GF-D8 (cell line): Measurements from ENCODE around the gene ZNF213.
"Not testable (repeated sequence)": the region's sequence is repeated elsewhere in the genome, so short reads cannot be mapped to it uniquely, and the experiment has no call there.

Source experiments
- DNase-seq: peaks from one replicate; lab custom pipeline; 2025; lab: John Stamatoyannopoulos, UW

ZNF213 gene

GRCh38 chr16:3148256-3149192, 13.7 kb downstream of the ZNF213 start:
- DNase-seq = no peak

- DNase-seq = no peak
These were observed 14.3 kb downstream of the ZNF213 start for GRCh38 chr16:3149193-3149530.

DNA sequence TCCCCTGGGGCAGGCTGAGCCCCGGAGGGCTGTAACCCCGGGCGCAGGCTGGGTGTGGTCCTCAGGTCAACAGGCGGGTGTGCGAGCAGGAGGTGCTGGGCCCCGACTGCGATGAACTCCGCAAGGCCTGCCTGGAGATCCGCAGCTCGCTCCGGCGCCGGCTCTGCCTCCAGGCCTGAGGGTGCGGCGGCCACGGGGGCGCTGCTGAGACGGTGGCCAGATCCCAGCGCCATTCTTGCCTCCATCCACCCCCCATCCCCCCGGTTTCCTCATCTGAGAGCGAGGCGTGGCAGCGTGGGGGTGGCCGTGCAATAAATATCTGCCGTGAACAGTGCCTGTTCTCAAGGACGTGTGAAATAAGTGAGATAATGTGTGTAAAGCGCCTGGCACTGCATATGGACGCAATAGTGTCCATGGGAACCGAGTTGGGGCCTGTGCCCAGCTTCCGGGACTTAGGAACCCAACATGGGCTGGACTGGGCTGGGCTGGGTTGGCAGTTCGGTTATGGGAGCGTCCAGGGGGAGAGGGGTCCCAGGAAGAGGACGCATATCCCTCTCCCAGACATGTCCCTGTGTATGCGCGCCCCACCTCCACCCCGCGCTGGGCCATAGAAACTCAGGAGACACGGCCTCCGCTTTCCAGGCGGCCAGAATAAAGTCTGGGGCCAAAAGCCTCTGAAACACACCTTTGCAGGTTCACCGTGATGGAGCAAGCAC, 15.0 kb downstream of the ZNF213 start:
- peak; percentile 40 for DNase-seq

DNA sequence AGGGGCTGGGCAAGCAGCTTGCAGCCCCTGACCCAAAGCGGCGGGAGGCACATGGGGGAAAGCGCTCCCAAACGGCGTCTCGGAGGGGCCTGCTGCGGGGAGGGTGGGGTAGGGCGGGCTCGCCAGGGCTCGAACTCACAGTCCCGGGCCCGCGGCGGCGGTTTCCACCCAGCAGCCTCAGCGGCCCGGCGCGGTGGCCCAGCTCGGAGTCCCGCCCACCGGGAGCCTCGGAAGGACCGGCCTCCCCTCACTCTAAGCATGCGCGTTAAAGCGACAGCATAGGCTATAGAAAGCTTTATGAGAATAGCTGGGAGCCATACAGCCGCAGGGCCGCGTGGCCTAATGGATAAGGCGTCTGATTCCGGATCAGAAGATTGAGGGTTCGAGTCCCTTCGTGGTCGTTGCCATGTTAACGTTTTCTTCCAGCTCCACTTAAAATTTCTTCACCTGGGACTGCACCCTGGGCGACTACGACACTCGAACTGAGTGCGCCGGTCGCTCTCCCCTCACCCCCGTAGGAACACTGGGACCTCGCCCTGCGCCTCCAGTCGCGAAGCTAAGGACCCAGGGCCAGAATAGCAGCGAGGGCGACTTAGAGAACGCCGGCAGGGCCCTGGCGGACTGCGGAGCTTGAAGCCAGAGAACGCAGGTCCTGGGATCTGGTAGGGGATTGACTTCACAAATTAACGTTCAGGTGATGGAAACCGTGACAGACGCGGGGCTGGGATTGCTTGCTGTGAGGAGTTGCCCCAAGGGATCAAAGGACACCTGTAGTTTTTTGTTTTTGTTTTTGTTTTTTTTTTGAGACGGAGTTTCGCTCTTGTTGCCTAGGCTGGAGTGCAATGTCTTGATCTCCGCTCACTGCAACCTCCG, 15.8 kb downstream of the ZNF213 start:
- DNase-seq = peak; percentile 91

DNA sequence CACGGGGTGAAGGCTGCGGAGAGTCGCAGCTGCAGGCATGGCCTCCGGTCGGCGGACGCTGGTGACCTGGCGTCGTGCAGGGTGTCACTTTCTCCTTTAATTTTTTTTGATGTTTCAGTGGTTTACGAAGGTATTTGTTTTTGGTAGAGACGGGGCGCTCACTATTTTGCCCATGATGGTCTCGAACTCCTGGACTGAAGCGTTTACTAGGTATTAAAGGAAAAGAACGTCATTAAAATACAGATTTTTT, 17.1 kb downstream of the ZNF213 start:
- DNase-seq = no peak

- DNase-seq = peak; percentile 76
These were observed 17.6 kb downstream of the ZNF213 start for GRCh38 chr16:3152277-3152990.

GRCh38 chr16:3152991-3153368, 18.2 kb downstream of the ZNF213 start:
- no peak for DNase-seq

GRCh38 chr16:3155181-3155580, 20.4 kb downstream of the ZNF213 start:
- no peak for DNase-seq

DNA sequence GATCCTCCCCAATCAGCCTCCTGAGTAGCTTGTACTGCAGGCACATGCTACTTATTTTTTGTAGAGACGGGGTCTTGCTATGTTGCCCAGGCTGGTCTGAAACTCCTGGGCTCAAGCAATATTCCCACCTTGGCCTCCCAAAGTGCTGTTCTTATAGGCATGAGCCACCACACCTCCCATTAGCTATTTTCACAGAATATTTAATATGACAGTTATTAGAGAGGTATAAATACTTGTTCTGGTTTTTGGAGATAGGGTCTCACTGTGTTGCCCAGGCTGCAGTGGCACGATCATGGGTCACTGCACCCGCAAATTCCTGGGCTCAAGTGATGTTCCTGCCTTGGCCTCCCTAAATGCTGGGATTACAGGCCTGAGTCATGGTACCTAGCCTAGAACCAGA, 21.1 kb downstream of the ZNF213 start:
- DNase-seq = no peak

- DNase-seq = peak; percentile 75
These were observed 22.6 kb downstream of the ZNF213 start for GRCh38 chr16:3157229-3158025.

DNA sequence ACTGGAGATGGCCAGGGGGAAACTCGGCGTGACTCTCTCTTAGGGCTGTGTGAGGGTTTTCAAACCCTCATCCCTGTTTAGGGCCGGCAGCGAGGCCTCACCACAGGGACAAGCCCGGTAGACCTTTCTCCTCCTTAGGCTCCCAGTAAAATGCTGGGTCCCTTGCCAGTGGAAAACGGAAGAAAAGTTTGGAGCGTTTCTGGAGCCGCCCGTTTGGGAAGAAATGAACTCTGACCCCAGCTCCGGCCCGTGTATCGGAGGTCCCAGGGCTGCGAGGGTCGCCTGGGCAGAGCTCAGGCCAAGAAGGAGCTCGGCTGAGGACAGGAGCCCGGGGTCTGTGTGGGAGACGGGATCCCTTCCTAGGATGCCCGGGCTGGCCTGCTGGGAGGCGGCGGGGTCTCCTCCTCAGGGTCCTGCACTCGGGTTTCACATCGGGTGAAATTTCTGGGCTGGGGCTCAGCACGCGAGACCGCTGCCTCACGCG, 23.2 kb downstream of the ZNF213 start:
- no peak for DNase-seq

- peak; percentile 76 for DNase-seq
These were observed 23.9 kb downstream of the ZNF213 start for GRCh38 chr16:3158510-3159314.

DNA sequence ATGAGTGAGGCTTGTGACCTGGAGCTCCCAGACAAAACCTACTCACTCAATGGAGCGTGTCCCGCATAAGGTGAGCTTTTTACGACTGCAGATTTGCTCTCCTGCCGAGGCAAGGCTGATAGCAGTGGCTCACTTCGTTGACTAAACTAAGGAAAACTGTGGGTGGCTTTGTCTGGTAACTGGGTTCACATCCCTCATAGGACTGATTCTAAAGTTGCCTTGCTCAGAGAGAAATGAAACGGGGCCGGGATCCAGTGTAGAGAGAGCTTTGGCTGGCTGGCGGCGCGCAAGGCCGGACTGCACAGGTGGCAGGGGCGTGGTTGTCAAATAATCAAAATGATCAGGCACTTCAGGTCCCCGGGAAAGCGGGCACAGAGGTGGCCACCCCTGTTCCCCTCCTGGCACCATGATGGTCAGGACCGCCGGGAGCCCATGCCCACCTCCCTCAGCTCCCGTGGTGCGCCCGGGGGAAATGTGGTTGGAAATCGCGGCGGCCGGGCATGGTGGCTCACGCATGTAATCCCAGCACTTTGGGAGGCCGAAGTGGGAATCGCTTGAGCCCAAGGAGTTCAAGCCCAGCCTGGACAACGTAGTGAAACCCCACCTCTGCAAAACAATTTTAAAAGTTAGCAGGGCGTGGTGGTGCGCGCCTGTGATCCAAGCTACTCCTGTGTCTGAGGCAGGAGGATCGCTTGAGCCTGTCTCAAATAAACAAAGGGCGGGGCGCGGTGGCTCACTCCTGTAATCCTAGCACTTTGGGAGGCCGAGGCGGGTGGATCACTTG, 26.6 kb downstream of the ZNF213 start:
- DNase-seq = no peak

DNA sequence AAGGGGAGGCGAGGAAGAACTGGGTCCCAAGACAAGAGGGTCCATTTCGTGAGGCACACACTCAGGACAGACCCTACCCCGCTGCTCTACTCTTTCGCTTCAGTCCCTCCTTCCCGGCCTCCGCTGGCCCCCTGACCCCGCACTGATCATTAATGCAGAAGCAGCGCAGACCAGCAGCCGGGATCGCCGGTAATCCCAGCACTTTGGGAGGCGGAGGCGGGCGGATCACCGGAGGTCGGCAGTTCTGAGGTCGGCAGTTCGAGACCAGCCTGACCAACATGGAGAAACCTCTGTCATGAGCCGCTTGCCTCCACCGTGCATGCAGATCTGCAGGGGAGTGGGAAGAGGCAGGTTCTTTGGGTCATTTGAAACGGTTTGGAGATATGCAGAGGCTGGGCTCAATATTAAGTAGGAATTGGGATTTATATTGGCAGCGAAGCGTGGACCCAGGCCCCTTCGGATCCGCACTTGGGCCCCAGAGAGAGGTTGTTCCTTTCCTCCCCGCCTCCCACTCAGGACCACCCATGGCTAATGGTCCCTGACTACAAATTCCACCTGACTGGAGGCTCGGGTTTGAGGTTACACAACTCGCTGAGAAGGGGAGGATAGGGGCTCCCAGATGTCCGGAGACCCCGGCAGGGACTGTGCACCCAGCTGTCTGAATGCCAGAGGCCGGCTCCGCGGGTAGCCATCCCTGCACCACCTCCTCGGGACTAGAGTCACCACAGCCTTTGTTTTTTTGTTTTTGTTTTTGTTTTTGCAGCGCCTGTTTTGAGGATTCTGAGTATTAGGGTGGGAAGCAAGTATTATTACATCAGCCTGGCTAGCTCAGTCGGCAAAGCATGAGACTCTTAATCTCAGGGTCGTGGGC, 29.5 kb downstream of the ZNF213 start:
- DNase-seq = no peak

DNA sequence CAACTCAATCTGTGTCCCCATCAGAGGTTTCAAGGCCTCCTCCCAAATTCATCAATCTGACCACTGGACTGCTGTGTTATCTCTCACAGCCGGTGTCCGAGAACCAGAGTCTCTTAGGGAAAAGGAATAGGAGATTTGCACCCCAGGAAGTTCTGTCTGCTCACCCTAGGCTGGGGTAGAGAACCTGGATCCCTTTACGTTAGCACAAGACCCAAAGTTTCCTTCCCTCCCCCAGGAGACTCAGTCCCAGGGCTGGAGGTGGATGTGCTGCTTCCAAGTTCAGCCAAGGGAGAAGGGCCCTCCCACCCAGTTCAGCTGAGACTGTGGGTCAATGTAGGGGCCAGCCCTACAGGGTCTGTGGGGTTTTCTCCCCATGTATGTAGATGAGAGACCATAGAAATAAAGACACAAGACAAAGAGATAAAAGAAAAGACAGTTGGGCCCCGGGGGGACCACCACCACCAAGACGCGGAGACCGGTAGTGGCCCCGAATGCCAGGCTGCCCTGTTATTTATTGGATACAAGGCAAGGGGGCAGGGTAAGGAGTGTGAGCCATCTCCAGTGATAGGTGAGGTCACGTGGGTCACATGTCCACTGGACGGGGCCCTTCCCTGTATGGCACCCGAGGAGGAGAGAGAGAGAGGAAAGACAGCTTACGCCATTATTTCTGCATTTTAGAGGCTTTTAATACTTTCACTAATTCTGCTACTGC, 30.4 kb downstream of the ZNF213 start:
- no peak for DNase-seq

- no peak for DNase-seq
These were observed 31.7 kb downstream of the ZNF213 start for GRCh38 chr16:3166505-3166886.

DNA sequence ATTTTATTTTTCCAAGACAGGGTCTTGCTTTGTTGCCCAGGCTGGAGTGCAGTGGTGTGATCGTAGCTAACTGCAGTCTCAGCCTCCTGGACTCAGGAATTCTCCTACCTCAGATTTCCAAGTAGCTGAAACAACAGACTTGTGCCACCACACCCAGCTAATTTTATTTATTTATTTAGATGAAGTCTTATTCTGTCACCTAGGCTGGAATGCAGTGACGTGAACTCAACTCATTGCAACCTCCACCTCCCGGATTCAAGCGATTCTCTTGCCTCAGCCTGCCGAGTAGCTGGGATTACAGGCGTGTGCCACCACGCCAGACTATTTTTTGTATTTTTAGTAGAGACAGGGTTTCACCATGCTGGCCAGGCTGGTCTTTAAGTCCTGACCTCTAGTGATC, 33.9 kb downstream of the ZNF213 start:
- not testable (repeated sequence) for DNase-seq
